H1 (cell line): Measurements from ENCODE around the gene SLC25A42. TPM values are rescaled to one million over a fixed set of nuclear protein-coding genes. Genes with fewer than 3 reads are reported as not detected.

Experiments used
- GABPA ChIP-seq: IDR thresholded peaks from 2 replicates; pipeline ENCODE4 v1.6.1; 2011; ENCODE audit warnings: mild to moderate bottlenecking, low read length, moderate library complexity, borderline replicate concordance; ENCODE audit not compliant: insufficient read depth
- HDAC6 ChIP-seq: IDR thresholded peaks from one replicate; pipeline ENCODE4 v1.7.1; 2012; ENCODE audit warnings: low read depth, mild to moderate bottlenecking, inconsistent platforms, low read length, moderate library complexity
- SRF ChIP-seq: IDR thresholded peaks from 2 replicates; pipeline ENCODE4 v1.6.1; 2011; ENCODE audit warnings: mild to moderate bottlenecking, low read depth, low read length, moderate library complexity
- polyA plus RNA-seq, 7 experiments: library from polyadenylated mRNA; depleted of rRNA in 3 of 7; stranded (reverse) in 5 of 7; unstranded in 2 of 7; fragments of >200 nt in 5 of 7; fragments of 200-250 nt in 2 of 7; gene quantifications; 1 replicate in 5 of 7; 2 replicates in 1 of 7; 4 replicates in 1 of 7; pipeline versions ENCODE4 v1.2.1 to v1.2.3, GENCODE V29; 2011 to 2013; ENCODE audit warnings: missing spikeins in 2 of 7, mixed read lengths in 2 of 7
- total RNA-seq: library from RNA; stranded (reverse); fragmentation: NEBNext Ultra II Directional; extraction: Animal tissue kit (Norgen Biotek cat#: 25700); gene quantifications from 2 replicates; pipeline ENCODE4 v1.2.1, GENCODE V29; 2021

SLC25A42 gene
- total and polyA plus RNA-seq, 2 of the 8 experiments (the other 6 are each of a cell fraction or from before 2014, with no cell fraction given), result 5.9 to 6.2 TPM

DNA sequence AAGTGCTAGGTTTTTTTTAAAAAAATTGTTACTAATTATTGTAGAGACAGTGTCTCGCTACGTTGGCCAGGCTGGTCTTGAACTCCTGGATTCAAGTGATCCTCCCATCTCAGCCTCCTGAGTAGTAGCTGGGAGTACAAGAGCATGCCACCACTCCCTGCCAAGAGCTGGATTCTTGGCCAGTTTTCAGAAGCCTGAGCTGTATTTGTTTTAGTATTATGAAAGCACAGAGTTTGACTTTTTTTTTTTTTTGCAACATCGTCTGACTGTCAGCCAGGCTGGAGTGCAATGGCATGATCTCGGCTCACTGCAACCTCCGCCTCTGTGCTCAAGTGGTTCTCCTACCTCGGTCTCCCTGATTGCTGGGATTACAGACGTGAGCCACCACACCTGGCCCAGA lies 23.4 kb upstream of the SLC25A42 start (continued):
- TF ChIP-seq GABPA, result no peak
- no peak for TF ChIP-seq SRF
- TF ChIP-seq HDAC6, result no peak
